HG03460 (cell line): ENCODE results near the gene CFAP65.

ENCODE experiments used
- ATAC-seq: cut with Tn5 transposase; IDR thresholded peaks from one replicate; pipeline ENCODE4 v1.9.1; 2021; ENCODE audit not compliant: unreplicated experiment

CFAP65 gene

GRCh38 chr2:218979846-218980734 lies 61.2 kb downstream of the CFAP65 start:
- peak; percentile 82 for ATAC-seq

GRCh38 chr2:218975060-218975777 lies 66.1 kb downstream of the CFAP65 start:
- no peak for ATAC-seq

GRCh38 chr2:218970894-218971293 lies 70.4 kb downstream of the CFAP65 start:
- ATAC-seq, result no peak

- ATAC-seq, result no peak
Measured at GRCh38 chr2:218964041-218964771, 77.1 kb downstream of the CFAP65 start.

- no peak for ATAC-seq
Measured at GRCh38 chr2:218963601-218964000, 77.7 kb downstream of the CFAP65 start.

- ATAC-seq, result no peak
Measured at GRCh38 chr2:218962859-218963492, 78.3 kb downstream of the CFAP65 start.

- no peak for ATAC-seq
Measured at GRCh38 chr2:218961651-218962570, 79.4 kb downstream of the CFAP65 start.

GRCh38 chr2:218961229-218961628 lies 80.1 kb downstream of the CFAP65 start:
- no peak for ATAC-seq

GRCh38 chr2:218960309-218961165 lies 80.8 kb downstream of the CFAP65 start:
- ATAC-seq, result no peak

GRCh38 chr2:218959761-218960308 lies 81.5 kb downstream of the CFAP65 start:
- ATAC-seq, result no peak

- peak; percentile 99 for ATAC-seq
Measured at GRCh38 chr2:218959141-218959731, 82.1 kb downstream of the CFAP65 start, which contains the start of gene CDK5R2. CDK5R2 (plus strand) TSS chr2:218959666; CDS start chr2:218959821, 155 bp downstream.

GRCh38 chr2:218958276-218958675 lies 83.0 kb downstream of the CFAP65 start:
- no peak for ATAC-seq

- ATAC-seq, result no peak
Measured at GRCh38 chr2:218957671-218958070, 83.6 kb downstream of the CFAP65 start.

- no peak for ATAC-seq
Measured at GRCh38 chr2:218956039-218956438, 85.3 kb downstream of the CFAP65 start.

GRCh38 chr2:218954541-218955300 lies 86.6 kb downstream of the CFAP65 start:
- ATAC-seq, result no peak

- ATAC-seq, result no peak
Measured at GRCh38 chr2:218953366-218953954, 87.9 kb downstream of the CFAP65 start.
